Hindlimb muscle (tissue), 1 donor: Measurements from ENCODE around the gene TBL1X. TPM values are rescaled to one million over a fixed set of nuclear protein-coding genes. Genes with fewer than 3 reads are reported as not detected.
"Not testable (repeated sequence)": the region's sequence is repeated elsewhere in the genome, so short reads cannot be mapped to it uniquely, and the experiment has no call there.

Experiments
- DNase-seq: peaks from one replicate; pipeline ENCODE4 v3.0.0-alpha.2; 2013
- polyA plus RNA-seq: library from polyadenylated mRNA; unstranded; fragments of 120-200 nt; gene quantifications from one replicate; pipeline ENCODE4 v1.2.1, GENCODE V29; 2013; ENCODE audit not compliant: insufficient read length

The TBL1X gene
- polyA plus RNA-seq, 1 donor: 10.0 TPM

DNA sequence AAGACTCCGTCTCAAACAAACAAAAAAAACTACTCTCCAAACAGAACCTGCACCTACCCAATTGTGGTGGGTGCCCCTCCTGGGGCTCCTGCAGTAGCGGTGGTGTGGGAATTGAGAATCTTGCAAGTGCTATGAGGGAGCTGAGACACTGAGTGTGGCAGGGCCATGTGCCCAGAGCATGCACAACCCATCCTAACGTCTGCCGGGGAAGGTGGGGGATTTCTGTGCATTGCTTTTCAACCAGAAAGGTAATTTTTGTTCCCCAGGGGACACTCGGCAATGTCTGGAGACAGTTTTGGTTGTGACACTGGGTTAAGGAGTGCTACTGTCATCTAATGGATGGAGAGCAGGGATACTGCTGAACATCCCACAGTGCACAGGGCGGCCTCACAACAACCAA, 35.7 kb downstream of the TBL1X start:
- DNase-seq: no peak

DNA sequence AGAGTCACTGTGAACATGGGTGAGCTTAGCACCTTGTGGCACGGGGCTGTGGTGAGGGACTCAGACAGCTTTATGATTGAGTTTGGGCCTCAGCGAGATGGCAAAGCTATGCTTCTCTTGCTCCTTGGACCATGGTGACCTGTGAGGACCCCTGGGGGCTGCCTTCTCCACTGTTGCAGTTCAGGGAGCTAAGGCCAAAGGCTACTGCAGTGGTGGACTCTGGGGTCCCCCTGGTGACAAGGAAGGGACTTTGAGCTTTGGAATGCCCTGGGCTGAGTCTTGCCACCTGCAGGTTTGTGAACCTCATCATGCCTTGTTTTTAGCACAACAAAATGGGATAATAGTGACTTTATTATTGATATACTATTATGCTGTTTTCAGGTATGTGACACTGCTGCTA, 36.5 kb downstream of the TBL1X start:
- no peak for DNase-seq

DNA sequence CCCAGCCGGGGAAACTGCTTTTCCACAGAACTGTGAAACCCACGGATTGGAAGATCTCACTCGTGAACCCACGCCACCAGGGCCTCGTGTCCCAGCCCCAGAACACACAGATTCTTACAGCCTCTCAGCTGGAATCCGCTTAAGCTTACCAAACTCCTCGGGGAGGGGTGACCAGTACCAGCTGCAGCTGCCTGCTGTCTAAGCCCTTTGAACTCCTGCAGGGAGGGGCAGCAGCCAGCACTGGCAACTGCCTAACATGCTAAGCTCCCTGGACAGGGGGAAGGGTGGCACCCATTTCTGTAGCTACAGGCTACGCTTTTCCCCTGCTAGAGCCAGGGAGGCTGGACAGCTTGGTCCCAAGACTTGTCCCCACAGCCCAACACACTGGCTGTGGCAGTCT, 38.4 kb downstream of the TBL1X start:
- DNase-seq: no peak

DNA sequence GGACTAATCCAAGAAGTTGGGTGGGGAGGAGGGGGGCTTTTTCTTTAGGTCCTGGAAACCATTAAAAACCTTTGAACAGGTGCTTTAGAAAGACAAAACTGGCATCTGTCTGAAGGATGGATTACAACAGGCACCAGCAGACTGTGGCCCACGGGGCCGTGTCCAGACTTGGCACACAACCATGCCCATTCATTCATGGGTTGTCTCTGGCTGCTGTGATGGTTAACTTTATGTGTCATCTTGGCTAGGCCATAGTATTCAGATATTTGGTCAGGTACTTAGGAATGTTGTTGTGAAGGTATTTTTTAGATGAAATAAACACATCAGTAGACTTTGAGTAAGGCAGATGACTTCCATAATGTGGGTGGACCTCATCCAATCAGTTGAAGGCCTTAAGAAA, 45.5 kb downstream of the TBL1X start:
- no peak for DNase-seq

DNA sequence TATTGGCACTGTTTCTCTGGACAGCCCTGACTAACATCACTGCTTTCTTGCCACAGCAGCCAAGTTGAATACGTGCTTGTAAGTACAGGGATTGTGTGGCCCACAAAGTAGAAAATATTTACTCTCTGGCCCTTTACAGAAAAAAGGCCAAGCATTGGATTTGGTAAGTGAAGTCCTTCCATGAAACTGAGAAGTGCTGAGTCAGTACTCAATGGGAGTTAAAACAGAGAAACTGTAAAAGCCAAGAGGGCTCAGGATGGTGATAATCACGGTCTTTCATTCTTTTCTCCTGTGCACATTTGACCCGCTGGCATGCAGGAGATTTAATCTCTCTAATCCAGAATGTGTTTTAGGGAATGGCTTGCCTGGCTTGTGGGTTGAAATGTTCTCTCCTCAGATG, 46.1 kb downstream of the TBL1X start:
- no peak for DNase-seq

DNA sequence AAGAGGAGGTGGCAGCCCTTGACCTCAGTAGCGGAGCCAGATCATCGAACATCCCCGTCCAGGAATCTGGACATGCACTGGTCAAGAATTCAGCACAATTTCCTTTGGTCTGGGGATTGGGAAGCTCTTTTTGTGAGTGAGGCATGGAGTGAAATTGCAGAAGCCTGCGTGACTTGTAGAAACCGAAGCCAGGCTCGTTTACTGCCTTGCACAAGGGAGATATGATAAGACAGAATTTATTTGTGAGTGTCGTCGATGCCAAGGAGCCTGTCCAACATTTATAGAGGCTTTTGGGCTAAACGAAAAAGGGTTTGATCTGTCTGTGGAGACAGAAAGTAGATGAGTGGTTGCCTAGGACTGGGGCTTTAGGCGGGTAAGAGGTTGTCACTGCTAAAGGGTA, 50.6 kb downstream of the TBL1X start:
- no peak for DNase-seq

DNA sequence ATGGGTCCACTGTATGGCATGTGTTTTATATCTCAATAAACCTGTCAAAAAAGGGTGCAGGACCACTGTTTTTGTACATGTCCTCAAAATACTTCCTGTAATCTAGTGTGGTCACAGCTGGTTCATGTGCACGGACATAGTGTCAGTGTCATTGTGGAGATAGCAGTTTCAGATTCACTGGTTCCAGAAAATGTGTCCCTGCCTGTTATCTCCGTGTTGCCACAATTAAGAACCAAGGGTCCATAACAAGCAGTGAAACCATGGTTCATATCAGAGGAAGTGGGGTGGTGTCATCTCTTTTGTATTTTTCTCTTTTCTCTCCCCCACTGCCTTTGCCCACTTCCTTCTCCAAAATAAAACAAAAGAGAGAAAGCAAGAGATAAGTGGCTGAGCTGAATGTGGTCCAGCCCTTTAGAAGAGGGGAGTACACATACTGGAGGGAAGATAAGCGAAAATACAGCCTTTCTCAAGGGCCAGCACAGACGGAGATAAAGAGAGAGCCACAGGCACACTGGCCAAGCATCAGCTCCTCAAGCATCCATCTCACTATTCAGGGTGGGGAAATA, 51.2 kb downstream of the TBL1X start:
- no peak for DNase-seq

DNA sequence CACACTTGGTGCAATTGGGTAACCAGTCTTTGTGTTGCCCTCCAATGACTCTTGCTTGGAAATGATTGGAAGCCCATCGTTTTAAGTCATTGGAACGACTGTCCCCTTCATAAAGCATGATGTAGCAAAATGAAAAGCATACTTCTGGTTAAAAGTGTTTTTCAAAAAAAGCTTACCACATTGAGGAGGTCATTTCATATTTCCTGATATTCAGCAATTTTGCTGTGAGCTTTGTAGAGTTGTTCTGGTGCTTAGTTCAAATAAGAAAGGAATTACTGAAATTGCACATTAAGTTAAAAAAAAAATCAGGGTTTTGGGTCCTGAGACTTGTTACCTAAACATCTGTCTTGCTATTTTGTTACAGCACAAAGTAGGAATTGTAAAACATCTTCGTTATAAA, 51.8 kb downstream of the TBL1X start:
- no peak for DNase-seq

DNA sequence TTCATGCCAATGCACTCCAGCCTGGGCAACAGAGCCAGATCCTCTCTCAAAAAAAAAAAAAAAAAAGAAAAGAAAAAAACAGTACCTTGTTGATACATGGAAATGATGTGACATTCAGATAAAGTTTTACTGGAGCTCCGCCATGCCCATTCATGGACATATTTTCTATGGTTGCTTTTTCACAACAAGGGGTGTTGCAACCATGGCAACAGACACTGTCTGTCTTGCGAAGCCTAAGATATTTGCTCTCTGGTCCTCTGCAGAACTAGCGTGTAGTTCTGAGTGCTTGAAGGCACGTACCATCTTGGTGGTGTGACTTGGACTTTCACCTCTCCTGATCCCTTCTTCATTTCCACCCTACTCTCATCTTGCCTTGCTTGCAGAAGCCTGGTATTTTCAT, 53.2 kb downstream of the TBL1X start:
- no peak for DNase-seq

DNA sequence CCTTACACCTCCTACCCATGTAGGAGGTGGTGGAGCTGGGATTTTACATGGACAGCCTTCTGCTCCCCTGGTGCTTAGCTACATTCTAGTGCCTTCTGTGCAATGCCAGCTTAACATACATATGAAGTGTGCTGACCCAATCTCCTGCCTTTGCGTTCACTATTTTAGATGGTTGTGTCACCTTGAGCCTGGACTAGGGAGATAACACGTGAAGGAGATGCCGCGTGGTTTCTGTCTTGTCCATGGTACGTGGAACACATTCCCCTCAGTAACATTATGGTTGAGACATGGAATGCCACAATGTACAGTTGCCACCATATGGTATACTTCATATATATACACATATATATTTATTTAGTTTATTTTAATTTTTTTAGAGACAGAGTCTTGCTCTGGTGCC, 54.0 kb downstream of the TBL1X start:
- no peak for DNase-seq

DNA sequence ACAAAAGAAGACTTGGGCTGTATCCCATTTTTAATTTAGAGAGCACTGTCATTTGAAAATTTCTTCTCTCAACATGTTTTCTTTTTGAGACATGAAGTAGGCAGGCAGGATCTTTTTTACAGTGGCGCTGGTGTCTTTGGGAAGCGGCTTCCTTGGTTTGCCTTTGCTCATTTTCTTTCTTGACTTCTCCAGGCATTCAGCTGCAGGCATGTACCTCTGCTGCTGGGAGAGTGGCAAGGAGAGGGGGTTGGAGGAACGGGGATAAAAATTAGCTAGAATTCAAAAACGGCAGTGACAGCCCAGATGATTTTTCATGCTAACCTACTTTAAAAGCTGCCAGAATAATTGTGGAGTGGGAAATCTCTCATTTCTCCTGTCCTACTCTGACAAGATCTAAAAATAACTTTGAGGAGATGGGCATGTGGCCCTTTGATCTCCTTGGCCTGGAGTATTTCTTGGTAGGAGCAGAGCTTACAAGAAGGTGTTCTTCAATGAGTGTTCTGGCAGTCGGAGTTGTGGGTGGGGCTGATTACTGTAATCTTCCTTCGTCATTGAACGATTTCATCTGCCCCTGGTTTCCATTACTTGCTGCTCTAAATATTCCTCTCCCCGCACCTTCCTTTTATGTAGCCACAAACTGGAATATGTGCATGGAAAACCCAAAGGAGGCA, 54.8 kb downstream of the TBL1X start:
- DNase-seq: no peak

DNA sequence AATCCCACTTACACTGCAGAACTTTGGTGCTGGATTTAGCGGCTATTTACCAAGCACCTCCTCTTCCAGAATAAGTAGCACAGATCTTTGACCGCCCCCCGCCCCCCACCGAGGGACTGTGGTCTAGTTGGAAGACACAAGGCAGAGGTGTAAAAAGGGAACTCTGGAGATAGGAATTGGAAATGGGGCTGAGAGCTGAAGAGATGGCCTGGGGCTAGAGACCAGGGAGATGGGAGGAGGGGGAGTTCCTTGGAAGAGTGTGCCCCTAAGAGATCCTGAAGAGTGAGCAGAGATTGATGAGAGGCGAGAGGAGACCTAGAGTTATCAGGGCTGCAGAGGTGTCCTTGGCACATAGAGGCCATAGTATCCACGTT, 55.3 kb downstream of the TBL1X start:
- no peak for DNase-seq

DNA sequence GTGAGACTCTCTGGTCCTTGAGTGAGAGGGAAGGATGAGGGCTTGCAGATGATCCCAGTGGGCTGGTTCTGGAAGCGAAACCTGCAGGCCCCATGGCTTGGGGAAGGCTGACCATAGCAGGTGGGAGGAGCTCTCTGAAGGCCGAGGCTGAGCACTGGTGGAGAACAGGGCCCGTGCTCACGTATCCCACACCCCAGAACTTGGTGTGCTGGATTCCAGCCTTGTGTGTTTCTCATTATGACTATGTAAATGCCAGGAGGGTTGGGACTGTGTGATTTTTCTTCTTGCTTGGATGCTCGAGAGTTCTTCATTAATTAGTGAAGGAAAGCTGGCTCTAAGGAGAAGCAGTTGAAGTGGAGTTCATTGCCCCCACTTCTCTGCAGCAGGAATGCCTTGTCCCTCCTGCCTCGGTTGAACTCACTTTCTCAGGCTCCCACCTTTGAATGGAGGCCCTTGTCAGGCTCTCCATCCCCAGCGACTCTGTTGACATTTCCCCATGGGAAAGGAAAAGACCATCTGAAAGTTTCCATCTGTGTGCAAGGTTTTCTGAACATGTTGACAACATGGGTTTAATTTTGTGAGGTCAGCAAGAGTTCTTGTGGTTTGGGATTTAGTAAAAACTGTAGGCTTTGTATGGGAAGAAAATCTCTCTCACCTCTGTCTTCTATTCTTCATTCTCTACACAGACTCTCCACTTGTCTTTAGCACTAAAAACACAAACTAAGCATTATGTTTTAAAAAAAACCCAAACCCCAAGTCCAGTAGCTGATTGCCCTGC, 57.7 kb downstream of the TBL1X start:
- no peak for DNase-seq

DNA sequence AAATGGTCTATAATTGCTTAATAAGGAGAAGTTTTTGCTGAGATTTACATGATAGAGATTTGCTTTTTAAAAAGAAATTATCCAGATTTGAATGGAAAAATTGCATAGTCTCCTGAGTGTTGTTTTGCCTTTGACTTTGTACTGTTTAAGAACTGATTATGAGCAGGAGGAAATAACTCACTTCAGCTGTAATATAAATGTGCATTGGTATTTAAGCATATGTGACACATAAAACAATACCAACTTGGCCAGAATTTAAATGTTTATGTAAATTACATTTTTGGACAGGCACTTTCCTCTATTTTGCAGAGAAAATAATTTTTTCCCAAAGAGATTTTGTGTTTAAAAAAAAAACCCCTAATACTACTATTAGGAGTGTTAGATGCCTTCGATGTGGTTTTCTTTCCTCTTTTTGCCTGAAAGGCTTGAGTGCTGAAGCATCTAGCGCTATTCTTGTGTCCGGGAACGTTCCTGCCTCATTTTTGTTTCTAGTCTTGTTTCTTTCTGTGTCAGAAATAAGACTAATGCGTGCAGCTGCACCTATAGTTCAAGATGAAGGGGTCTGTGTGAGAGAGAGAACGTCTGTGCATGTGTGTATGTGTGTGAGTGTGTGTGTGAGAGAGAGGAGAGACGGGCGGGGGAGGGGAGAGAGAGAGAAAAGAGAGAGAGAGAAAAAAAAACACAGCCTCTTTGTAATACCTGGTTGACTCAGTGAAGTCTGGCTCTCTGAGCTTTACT, 60.8 kb downstream of the TBL1X start:
- DNase-seq: no peak

DNA sequence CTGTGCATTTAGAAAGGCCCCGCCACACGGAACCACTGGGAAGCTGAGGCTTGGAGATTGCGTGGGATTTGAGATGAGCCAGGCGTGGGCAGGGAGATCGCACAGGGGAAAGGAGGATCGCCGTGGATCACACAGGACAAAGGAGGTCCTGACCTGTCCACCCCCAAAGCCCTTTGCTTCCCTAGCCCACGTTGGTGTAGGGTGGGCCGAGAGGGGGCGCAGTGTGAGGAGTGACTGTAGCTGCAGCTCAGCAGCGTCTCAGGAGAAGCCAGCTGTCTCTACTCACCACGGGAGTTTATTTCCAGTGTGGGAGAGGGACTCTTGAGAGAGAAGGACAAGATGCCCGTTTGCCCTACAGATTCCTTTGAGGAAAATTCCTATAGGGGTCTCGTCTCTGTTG, 62.1 kb downstream of the TBL1X start:
- no peak for DNase-seq

DNA sequence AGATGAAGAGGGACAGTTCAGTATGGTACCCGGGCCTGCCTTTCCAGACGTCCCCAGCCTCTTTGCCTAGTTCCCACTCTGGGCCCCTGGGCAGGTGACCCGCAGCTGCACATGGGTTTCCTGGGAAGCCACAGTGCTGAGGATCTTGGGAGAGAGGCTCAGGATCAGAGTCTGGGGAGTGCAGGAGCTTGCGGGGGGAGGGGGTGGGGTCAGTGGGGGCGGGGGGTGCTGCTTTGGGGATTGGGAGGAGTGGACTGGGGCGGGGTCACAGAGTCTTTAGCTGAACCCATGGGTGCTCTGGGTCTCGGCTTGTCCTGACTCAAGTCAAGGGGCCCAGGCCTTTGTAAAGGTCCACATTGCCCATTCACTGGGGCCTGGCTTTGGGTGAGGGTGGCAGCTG, 63.6 kb downstream of the TBL1X start:
- DNase-seq: no peak

DNA sequence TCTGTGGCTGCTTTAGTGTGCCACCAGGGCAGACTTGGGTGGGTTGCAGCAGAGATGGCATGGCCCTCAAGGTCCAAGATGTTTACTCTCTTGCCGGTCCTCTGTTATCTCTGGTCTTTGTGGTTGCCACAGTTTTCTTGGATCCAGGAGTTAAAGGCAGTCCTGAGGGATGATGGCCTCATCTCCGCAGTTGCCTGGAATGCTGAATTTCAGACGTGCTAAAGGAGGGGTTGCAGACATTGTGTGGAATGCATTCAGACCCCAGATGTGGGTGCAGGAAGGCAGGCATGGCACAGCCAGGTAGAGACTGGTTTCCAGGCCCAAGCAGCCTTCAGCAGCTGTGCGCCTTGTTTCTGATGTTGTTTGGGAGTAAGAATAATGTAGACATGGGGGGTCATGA, 64.4 kb downstream of the TBL1X start:
- no peak for DNase-seq

DNA sequence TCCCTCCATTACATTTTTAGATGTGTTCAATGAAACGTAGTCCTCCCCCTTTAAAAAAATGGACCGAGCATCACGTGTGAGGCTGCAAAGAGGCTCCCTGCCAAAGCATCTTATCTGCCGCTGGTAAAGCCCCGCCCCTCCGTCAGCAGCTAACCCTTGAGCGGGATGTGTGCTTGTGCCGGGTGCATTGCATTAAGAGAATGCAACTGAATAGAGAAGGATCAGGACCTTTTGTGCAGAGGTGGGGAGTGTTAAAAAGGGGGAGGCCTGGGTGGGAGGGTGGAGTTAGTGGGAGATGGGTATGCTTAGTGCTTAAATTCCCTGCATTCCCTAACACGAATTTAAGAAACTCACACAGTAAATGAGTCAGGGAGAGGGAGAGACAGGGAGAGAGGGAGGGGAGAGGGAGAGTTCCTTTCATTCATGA, 66.0 kb downstream of the TBL1X start:
- peak; percentile 31 for DNase-seq

DNA sequence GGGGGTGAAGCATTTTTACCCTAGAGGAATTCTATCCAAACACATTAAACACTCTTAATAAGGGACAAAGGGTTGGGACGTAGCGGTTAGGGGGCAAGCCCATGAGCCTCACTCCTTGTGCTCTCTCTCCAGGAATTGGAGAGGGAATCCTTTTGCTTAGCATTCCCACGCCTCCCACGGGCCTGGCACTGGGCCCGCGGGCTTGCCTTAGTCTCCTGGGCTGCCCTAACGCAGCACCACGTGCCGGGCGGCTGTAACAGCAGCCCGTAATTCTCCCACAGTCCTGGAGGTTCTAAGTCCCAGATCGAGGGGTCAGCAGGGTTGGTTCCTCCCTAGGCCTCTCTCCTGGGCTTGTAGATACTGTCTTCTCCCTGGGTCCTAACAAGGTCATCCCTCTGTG, 67.5 kb downstream of the TBL1X start:
- DNase-seq: no peak

DNA sequence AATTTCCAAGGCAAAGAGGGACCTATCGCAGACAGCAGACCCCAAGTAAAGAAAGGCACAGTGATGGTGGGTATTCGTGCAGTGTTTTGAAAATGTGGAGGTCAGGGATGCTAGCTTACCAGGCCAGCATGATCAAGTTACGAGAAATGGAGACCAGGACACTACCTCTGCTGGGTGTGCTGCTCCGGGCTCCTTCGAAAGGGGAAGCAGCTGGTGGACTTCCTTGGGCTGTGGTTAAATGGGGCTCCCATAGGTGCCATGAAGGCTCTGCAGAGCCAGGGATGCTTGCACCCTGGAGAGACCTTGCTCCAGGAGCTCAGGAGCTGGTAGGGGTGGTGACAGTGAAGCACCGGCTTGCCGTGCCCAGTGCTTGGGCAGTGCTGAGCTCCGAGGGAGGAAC, 68.8 kb downstream of the TBL1X start:
- DNase-seq: no peak

DNA sequence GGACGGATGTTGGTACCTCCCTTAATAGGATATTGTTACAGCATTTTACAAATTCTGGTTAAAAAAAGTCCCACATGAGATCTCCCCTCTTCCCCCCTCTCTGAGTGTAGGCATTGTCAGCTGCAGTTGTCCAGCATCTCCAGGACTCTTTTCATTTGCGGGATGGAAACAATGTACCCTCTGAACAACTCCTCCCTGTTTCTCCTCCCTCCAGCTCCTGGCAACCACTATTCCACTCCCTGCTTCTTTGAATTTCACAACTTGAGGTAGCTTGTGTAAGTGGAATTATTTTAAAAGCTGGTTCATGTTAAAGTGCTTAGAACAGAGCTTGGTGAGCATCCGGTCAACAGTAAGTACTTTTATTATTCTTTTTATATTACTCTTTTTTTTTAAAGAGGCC, 69.8 kb downstream of the TBL1X start:
- DNase-seq: no peak

DNA sequence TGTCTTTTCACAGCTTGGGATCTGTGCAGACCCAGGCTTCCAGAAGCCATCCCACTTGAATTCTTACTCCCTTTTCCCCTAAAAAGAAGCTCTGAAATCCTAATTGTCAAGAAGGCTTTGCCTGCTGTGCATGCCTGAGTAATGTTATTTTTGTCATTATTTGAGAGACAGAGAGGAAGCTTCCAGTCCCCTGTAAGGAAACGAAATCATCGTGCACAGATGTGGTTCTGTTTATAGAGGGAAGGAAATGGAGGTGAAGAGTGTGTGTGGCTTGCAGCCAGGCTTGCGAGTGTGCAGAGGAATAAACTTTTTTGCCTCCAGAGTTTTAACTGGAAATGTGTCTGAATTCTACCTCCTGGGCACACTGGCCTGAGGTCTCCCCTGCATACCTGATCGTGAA, 70.2 kb downstream of the TBL1X start:
- DNase-seq: no peak

DNA sequence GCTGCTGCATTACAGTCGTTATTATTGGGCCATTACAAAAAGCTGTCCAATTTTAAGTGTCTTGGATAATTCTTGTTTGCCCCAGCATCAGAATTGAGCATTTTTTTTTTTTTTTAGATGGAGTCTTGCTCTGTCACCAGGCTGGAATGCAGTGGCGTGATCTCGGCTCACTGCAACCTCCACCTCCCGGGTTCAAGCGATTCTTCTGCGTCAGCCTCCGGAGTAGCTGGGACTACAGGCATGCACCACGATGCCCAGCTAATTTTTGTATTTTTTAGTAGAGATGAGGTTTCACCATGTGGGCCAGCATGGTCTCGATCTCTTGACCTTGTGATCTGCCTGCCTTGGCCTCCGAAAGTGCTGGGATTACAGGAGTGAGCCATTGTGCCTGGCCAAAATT, 71.3 kb downstream of the TBL1X start:
- not testable (repeated sequence) for DNase-seq

DNA sequence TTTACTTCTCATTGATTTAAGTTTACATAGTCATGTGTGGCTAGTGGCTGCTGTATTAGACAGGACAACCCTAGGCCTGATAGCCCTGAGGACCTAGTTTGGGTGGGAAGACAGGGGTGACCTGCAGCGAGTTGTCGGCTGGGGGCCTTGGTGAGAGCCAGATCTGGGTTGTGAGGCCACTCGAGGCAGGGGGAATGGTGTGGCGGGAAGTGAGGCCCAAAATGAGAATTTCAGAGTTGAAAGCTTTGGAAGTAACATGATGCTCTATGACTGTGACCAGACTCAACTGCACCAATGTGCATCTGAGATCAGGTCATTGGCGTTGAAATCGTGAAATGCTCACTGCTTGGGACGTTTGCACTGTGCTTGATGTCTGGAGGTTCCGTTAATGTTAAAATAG, 72.9 kb downstream of the TBL1X start:
- DNase-seq: no peak
